SK-MEL-5 (cell line): ENCODE data around the gene RPL12. TPM values are rescaled to one million over a fixed set of nuclear protein-coding genes. Genes with fewer than 3 reads are reported as not detected.

Source experiments
- small RNA-seq, 2 experiments: library from RNA; depleted of rRNA; stranded (forward); fragments of <200 nt; gene quantifications; one replicate each; pipeline ENCODE3, GENCODE V24; 2014
- total RNA-seq: library from RNA; depleted of rRNA; stranded (reverse); fragments of >200 nt; shearing (Covaris generic); gene quantifications from 2 replicates; pipeline ENCODE4 v1.2.3, GENCODE V29; 2014; rRNA removed

Gene RPL12
- total RNA-seq, 1 experiment from 2014 or later, result 2,311 TPM

Small RNA genes within 50 kb of the gene (small RNA-seq; reads per million reads assigned to genes)
- gene RF00019 (0 reads per million in 2 experiments), gene SNORA65 (116 to 467 reads per million in 2 experiments)

Other genes starting within 250 kb of the RPL12 start
- 5.3 and 6.4 TPM in 2 replicates for gene GARNL3, start 186.6 kb downstream of the RPL12 start, total RNA-seq
- gene SLC2A8, start 54.2 kb downstream of the RPL12 start, total RNA-seq, result 4.4 and 10.3 TPM in 2 replicates
- gene ZNF79, start 27.0 kb downstream of the RPL12 start, total RNA-seq, result 13.3 and 14.0 TPM in 2 replicates
- gene LRSAM1, start 104 bp upstream of the RPL12 start, total RNA-seq, result 6.4 and 9.8 TPM in 2 replicates
- gene STXBP1, start 160.9 kb upstream of the RPL12 start, total RNA-seq, result 41.3 and 41.5 TPM in 2 replicates